ENCODE results near the gene IMMP2L.

The IMMP2L gene

GRCh38 chr7:111059833-111060232 lies 502.5 kb downstream of the IMMP2L start:
- no peak for DNase-seq

GRCh38 chr7:111057066-111057465 lies 505.2 kb downstream of the IMMP2L start:
- no peak for DNase-seq

GRCh38 chr7:111056371-111056770 lies 505.9 kb downstream of the IMMP2L start:
- no peak for DNase-seq

GRCh38 chr7:111053035-111053434 lies 509.3 kb downstream of the IMMP2L start:
- no peak for DNase-seq

GRCh38 chr7:111051832-111052231 lies 510.5 kb downstream of the IMMP2L start:
- no peak for DNase-seq

- no peak for DNase-seq
Measured at GRCh38 chr7:111050875-111051416, 511.3 kb downstream of the IMMP2L start.

GRCh38 chr7:111049971-111050680 lies 512.2 kb downstream of the IMMP2L start:
- no peak for DNase-seq

GRCh38 chr7:111047595-111047994 lies 514.7 kb downstream of the IMMP2L start:
- no peak for DNase-seq

- DNase-seq: no peak
Measured at GRCh38 chr7:111045449-111045848, 516.8 kb downstream of the IMMP2L start.

- DNase-seq: no peak
Measured at GRCh38 chr7:111043561-111043960, 518.7 kb downstream of the IMMP2L start.

GRCh38 chr7:111042842-111043241 lies 519.5 kb downstream of the IMMP2L start:
- no peak for DNase-seq

- no peak for DNase-seq
Measured at GRCh38 chr7:111041577-111041976, 520.7 kb downstream of the IMMP2L start.

- DNase-seq: no peak
Measured at GRCh38 chr7:111038185-111038584, 524.1 kb downstream of the IMMP2L start.

- no peak for DNase-seq
Measured at GRCh38 chr7:111031916-111032315, 530.4 kb downstream of the IMMP2L start.

- no peak for DNase-seq
Measured at GRCh38 chr7:111030336-111030735, 532.0 kb downstream of the IMMP2L start.

GRCh38 chr7:111029574-111030251 lies 532.6 kb downstream of the IMMP2L start:
- DNase-seq: no peak

- DNase-seq: no peak
Measured at GRCh38 chr7:111029141-111029572, 533.1 kb downstream of the IMMP2L start.

GRCh38 chr7:111027396-111027795 lies 534.9 kb downstream of the IMMP2L start:
- DNase-seq: no peak

- no peak for DNase-seq
Measured at GRCh38 chr7:111026806-111027205, 535.5 kb downstream of the IMMP2L start.

GRCh38 chr7:111026343-111026742 lies 535.9 kb downstream of the IMMP2L start:
- no peak for DNase-seq

GRCh38 chr7:111025006-111025405 lies 537.3 kb downstream of the IMMP2L start:
- DNase-seq: peak; percentile 24

GRCh38 chr7:111018960-111019736 lies 543.1 kb downstream of the IMMP2L start:
- DNase-seq: no peak

- DNase-seq: no peak
Measured at GRCh38 chr7:111018447-111018846, 543.8 kb downstream of the IMMP2L start.

All from activated CD4-positive, alpha-beta T cell treated with anti-CD3 and anti-CD28 coated beads, Interleukin-2, amount 50 U/mL, for 1 hour (primary cell).